PC-9 (cell line): ENCODE measurements around the gene FNBP1L. TPM values are rescaled to one million over a fixed set of nuclear protein-coding genes. Genes with fewer than 3 reads are reported as not detected.

Source experiments
- BruUV-seq: library from RNA; stranded (reverse); fragments of 400-500 nt; replicated peaks from 2 replicates; lab custom pipeline; 2021; lab: Mats Ljungman, UMichigan
- CTCF ChIA-PET: fragments of 300-600 bp; sonication (Branson Sonifier 250); formaldehyde crosslinking; loops from one replicate; lab custom pipeline; 2022; ENCODE audit warnings: antibody characterized with exemption; lab: Charles Lee
- POLR2A ChIA-PET: fragments of 300-600 bp; sonication (Branson Sonifier 250); formaldehyde crosslinking; loops from one replicate; lab custom pipeline; 2022; ENCODE audit warnings: antibody characterized with exemption; ENCODE audit not compliant: unreplicated experiment; lab: Charles Lee
- DNase-seq, 2 experiments: peaks; one replicate each; pipeline versions ENCODE4 v3.0.0 to v3.0.0-alpha.2; 2015 to 2022; ENCODE audit warnings: mixed read lengths in 1 of 2
- H2AFZ ChIP-seq: fragments of 200-600 bp; sonication (generic); 2 replicates; pipeline ENCODE4 v1.8.1; 2017; ENCODE audit warnings: antibody characterized with exemption
- H3F3A ChIP-seq: fragments of 200-600 bp; sonication (generic); 2 replicates; pipeline ENCODE4 v1.8.1; 2017; ENCODE audit warnings: antibody characterized with exemption, mild to moderate bottlenecking, low read depth; ENCODE audit not compliant: insufficient read depth
- H3K27ac ChIP-seq: fragments of 200-600 bp; sonication (generic); 2 replicates; pipeline ENCODE4 v1.6.1; 2016; ENCODE audit warnings: mixed run types
- H3K27me3 ChIP-seq: fragments of 200-600 bp; sonication (generic); 2 replicates; pipeline ENCODE4 v1.6.1; 2016; ENCODE audit warnings: low read depth, mixed run types; ENCODE audit not compliant: insufficient read depth
- H3K36me3 ChIP-seq: fragments of 200-600 bp; sonication (generic); 2 replicates; pipeline ENCODE4 v1.6.1; 2016; ENCODE audit warnings: low read depth, mixed run types
- H3K4me1 ChIP-seq: fragments of 200-600 bp; sonication (generic); replicated peaks from 2 replicates; pipeline ENCODE4 v1.6.1; 2016; ENCODE audit warnings: mixed run types; ENCODE audit not compliant: insufficient read depth
- H3K4me2 ChIP-seq: fragments of 200-600 bp; sonication (generic); 2 replicates; pipeline ENCODE4 v1.6.1; 2017; ENCODE audit warnings: mixed run types
- H3K4me3 ChIP-seq: fragments of 200-600 bp; sonication (generic); 2 replicates; pipeline ENCODE4 v1.6.1; 2016; ENCODE audit warnings: mixed run types
- H3K79me2 ChIP-seq: fragments of 200-600 bp; sonication (generic); 2 replicates; pipeline ENCODE4 v1.6.1; 2017; ENCODE audit warnings: low read depth, mixed run types
- H3K9me2 ChIP-seq: fragments of 200-600 bp; sonication (generic); 2 replicates; pipeline ENCODE4 v1.8.1; 2017; ENCODE audit warnings: mild to moderate bottlenecking; ENCODE audit not compliant: insufficient read depth
- H3K9me3 ChIP-seq: fragments of 200-600 bp; sonication (generic); 2 replicates; pipeline ENCODE4 v1.8.1; 2016; ENCODE audit warnings: low read depth; ENCODE audit not compliant: insufficient read depth
- H4K20me1 ChIP-seq: fragments of 200-600 bp; sonication (generic); 2 replicates; pipeline ENCODE4 v1.8.1; 2017; ENCODE audit not compliant: insufficient read depth
- EZH2 ChIP-seq: fragments of 200-600 bp; sonication (generic); IDR thresholded peaks from 2 replicates; pipeline ENCODE4 v1.8.0; 2017; ENCODE audit warnings: antibody characterized with exemption, low read depth
- intact Hi-C: fragments of 100-400 bp; cut with micrococcal nuclease; formaldehyde crosslinking; loops from one replicate; pipeline ENCODE4 v1.10.0; 2022; ENCODE audit not compliant: unreplicated experiment
- total RNA-seq: library from RNA; stranded (reverse); gene quantifications from 2 replicates; pipeline ENCODE4 v1.2.3, GENCODE V29; 2021
- TF ChIP-seq, protein P1 (sequence below): fragments of 200-600 bp; sonication (generic); conservative IDR thresholded peaks from 2 replicates; pipeline ENCODE4 v1.6.1; 2017; ENCODE audit warnings: mixed run types, antibody characterized with exemption, mild to moderate bottlenecking, moderate library complexity

FNBP1L gene
- total RNA-seq, 1 experiment from 2014 or later = 34.3 TPM

DNA sequence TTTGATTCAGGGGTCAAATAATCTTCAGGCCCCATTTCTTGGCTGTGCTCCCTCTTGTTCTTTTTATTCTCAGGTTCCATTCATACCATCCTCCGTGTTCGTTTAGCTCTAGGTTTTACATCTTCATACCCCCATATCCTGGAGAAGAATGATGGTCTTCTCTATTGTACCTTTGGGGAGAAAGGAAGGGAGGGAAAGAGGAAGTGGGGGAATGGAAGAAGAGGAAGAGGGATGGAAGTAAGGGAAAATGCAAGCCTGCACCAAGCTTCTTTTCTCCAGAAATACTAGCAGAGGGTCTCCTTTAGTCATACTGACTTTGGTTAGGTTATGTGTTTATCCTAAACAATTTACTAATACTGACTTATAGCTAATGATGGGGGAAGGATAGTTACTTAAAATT is 52.4 kb downstream of the FNBP1L start:
- H3K9me3 ChIP-seq = no peaks in the 10 kb centered on the region
- no peak overlapping the region for H2AFZ ChIP-seq
- H3K27me3 ChIP-seq = no peaks in the 10 kb centered on the region
- H4K20me1 ChIP-seq = no peaks in the 10 kb centered on the region
- ChIA-PET POLR2A (no interaction called here), CTCF (no interaction called here)
- peaks cover 27% of the 10 kb centered on the region for H3K79me2 ChIP-seq
- DNase-seq = no peak
- intact Hi-C loops = no loop called here
- no peaks in the 10 kb centered on the region for H3K4me1 ChIP-seq
- no peaks in the 10 kb centered on the region for H3F3A ChIP-seq
- BruUV-seq = no TSS peak
- no peak overlapping the region for H3K4me2 ChIP-seq
- H3K4me3 ChIP-seq = no peak overlapping the region
- no peaks in the 10 kb centered on the region for H3K9me2 ChIP-seq
- TF ChIP-seq, protein P1, sequence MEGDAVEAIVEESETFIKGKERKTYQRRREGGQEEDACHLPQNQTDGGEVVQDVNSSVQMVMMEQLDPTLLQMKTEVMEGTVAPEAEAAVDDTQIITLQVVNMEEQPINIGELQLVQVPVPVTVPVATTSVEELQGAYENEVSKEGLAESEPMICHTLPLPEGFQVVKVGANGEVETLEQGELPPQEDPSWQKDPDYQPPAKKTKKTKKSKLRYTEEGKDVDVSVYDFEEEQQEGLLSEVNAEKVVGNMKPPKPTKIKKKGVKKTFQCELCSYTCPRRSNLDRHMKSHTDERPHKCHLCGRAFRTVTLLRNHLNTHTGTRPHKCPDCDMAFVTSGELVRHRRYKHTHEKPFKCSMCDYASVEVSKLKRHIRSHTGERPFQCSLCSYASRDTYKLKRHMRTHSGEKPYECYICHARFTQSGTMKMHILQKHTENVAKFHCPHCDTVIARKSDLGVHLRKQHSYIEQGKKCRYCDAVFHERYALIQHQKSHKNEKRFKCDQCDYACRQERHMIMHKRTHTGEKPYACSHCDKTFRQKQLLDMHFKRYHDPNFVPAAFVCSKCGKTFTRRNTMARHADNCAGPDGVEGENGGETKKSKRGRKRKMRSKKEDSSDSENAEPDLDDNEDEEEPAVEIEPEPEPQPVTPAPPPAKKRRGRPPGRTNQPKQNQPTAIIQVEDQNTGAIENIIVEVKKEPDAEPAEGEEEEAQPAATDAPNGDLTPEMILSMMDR = no peak
- no peak for TF ChIP-seq EZH2
- H3K27ac ChIP-seq = no peak overlapping the region
- 0 out of 2 replicates have a peak, but pooled peaks cover 4% of the 10 kb centered on the region for H3K36me3 ChIP-seq

DNA sequence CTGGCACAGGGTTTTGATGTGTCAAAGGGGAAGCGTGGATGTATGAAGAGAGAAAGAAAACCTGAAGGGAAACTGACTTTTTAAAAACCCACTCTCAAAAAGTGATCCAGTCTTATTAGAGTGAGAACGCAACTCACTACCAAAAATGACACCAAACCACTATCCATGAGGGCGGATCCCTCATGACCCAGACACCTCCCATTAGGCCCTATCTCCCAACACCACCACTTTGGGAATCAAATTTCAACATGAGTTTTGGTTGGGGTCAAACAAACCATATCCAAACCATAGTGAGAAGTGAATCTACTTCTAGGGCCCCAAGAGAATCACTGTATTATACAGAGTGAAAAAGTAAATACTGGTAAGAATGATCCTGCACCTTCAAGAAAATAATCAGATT is 53.5 kb downstream of the FNBP1L start:
- POLR2A ChIA-PET = no interaction called here
- Histone ChIP-seq H2AFZ (no peak overlapping the region), H3K4me3 (no peak overlapping the region), H3F3A (0 out of 2 replicates have a peak, but pooled peaks cover 4% of the 10 kb centered on the region), H3K9me3 (no peaks in the 10 kb centered on the region), H3K4me2 (no peak overlapping the region), H4K20me1 (no peaks in the 10 kb centered on the region), H3K36me3 (0 out of 2 replicates have a peak, but pooled peaks cover 4% of the 10 kb centered on the region), H3K4me1 (no peaks in the 10 kb centered on the region), H3K9me2 (no peaks in the 10 kb centered on the region), H3K27ac (no peak overlapping the region), H3K27me3 (no peaks in the 10 kb centered on the region), H3K79me2 (peaks cover 19% of the 10 kb centered on the region)
- no TSS peak for BruUV-seq
- DNase-seq = no peak
- intact Hi-C loops = no loop called here
- TF ChIP-seq, protein P1 = no peak
- TF ChIP-seq EZH2 = no peak
- CTCF ChIA-PET = no interaction called here

DNA sequence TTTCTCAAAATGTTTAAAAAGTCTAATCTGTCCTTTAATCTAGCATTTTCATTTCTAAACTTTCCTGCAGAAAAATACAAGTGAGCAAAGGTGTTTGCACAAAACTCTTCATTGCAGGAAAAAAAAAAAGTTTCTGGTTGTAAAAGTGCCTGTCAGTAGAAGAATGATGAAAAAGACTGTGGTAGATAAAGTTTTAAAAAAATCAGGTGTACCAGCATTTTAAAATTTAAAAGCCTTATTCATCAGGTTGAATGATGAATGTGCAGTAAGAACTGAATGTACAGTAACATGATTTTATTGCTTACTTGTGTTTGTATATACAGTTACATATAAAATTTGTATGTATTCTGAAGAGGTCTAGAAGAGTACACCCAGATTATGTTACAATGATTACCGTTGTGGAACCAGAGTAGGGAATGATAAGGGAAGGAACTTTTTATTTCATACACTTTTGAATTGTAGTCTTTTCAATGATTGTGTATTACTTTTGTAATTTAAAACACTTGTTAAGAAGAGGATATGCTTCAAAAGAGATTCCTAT is 54.0 kb downstream of the FNBP1L start:
- Histone ChIP-seq H3K4me3 (no peak overlapping the region), H2AFZ (no peak overlapping the region), H3K4me2 (no peak overlapping the region), H3K4me1 (no peaks in the 10 kb centered on the region), H3K27me3 (no peaks in the 10 kb centered on the region), H3K9me3 (no peaks in the 10 kb centered on the region), H3K27ac (no peak overlapping the region), H3K36me3 (0 out of 2 replicates have a peak, but pooled peaks cover 4% of the 10 kb centered on the region), H4K20me1 (no peaks in the 10 kb centered on the region), H3F3A (0 out of 2 replicates have a peak, but pooled peaks cover 5% of the 10 kb centered on the region), H3K9me2 (no peaks in the 10 kb centered on the region), H3K79me2 (peaks cover 14% of the 10 kb centered on the region)
- DNase-seq = no peak
- intact Hi-C loops = no loop called here
- ChIA-PET POLR2A (no interaction called here), CTCF (no interaction called here)
- TF ChIP-seq EZH2 = no peak
- TF ChIP-seq, protein P1 = no peak
- BruUV-seq = no TSS peak
